Measurements from ENCODE around the gene NEK7. TPM values are rescaled to one million over a fixed set of nuclear protein-coding genes. Genes with fewer than 3 reads are reported as not detected.

The NEK7 gene
- total RNA-seq, 4 donors from 2014 or later, result 45.7 to 75.7 (median 53.5) TPM

GRCh38 chr1:198238121-198238520 is 81.3 kb downstream of the NEK7 start:
- TF ChIP-seq CTCF (IDR thresholded peaks at IDR 0.05) (no peak), EP300 (IDR thresholded peaks at IDR 0.05) (no peak), POLR2AphosphoS5 (IDR thresholded peaks at IDR 0.05) (no peak), POLR2A (IDR thresholded peaks at IDR 0.05) (no peak)
- no peak overlapping the region for H3K27ac ChIP-seq
- H3K9me3 ChIP-seq, result no peaks in the 10 kb centered on the region
- H3K4me3 ChIP-seq, result no peak overlapping the region
- 94% methylated on average over 2 of the region's 2 CpGs for WGBS
- no peak for DNase-seq (ENCODE audit: low spot score in 2 of 2)
- H3K4me1 ChIP-seq, result peaks cover 6% of the 10 kb centered on the region
- H3K27me3 ChIP-seq, result no peaks in the 10 kb centered on the region
- H3K36me3 ChIP-seq, result peaks cover 12% of the 10 kb centered on the region

- Histone ChIP-seq H3K4me1 (no peaks in the 10 kb centered on the region), H3K27ac (no peak overlapping the region), H3K4me3 (no peak overlapping the region), H3K27me3 (no peaks in the 10 kb centered on the region), H3K9me3 (no peaks in the 10 kb centered on the region), H3K36me3 (peaks cover 7% of the 10 kb centered on the region)
- DNase-seq (ENCODE audit: low spot score in 2 of 2), result no peak
- WGBS, result 44% methylated on average over 2 of the region's 2 CpGs
- TF ChIP-seq CTCF (IDR thresholded peaks at IDR 0.05) (no peak), EP300 (IDR thresholded peaks at IDR 0.05) (no peak), POLR2A (IDR thresholded peaks at IDR 0.05) (no peak), POLR2AphosphoS5 (IDR thresholded peaks at IDR 0.05) (no peak)
Observed at GRCh38 chr1:198241553-198241952, 84.8 kb downstream of the NEK7 start.

GRCh38 chr1:198244772-198245171 is 88.0 kb downstream of the NEK7 start:
- TF ChIP-seq POLR2A (IDR thresholded peaks at IDR 0.05) (no peak), EP300 (IDR thresholded peaks at IDR 0.05) (no peak), POLR2AphosphoS5 (IDR thresholded peaks at IDR 0.05) (no peak), CTCF (IDR thresholded peaks at IDR 0.05) (no peak)
- no peaks in the 10 kb centered on the region for H3K36me3 ChIP-seq
- no peak for DNase-seq (ENCODE audit: low spot score in 2 of 2)
- no peaks in the 10 kb centered on the region for H3K27me3 ChIP-seq
- no peaks in the 10 kb centered on the region for H3K9me3 ChIP-seq
- no peaks in the 10 kb centered on the region for H3K4me1 ChIP-seq
- H3K4me3 ChIP-seq, result no peak overlapping the region
- H3K27ac ChIP-seq, result no peak overlapping the region

- H3K27ac ChIP-seq, result no peak overlapping the region
- no peaks in the 10 kb centered on the region for H3K9me3 ChIP-seq
- H3K4me3 ChIP-seq, result no peak overlapping the region
- WGBS, result 96% methylated on average over 2 of the region's 2 CpGs
- TF ChIP-seq EP300 (IDR thresholded peaks at IDR 0.05), result no peak
- TF ChIP-seq POLR2A (IDR thresholded peaks at IDR 0.05), result no peak
- TF ChIP-seq CTCF (IDR thresholded peaks at IDR 0.05), result no peak
- TF ChIP-seq POLR2AphosphoS5 (IDR thresholded peaks at IDR 0.05), result no peak
- no peak for DNase-seq (ENCODE audit: low spot score in 2 of 2)
- H3K36me3 ChIP-seq, result no peaks in the 10 kb centered on the region
- H3K27me3 ChIP-seq, result no peaks in the 10 kb centered on the region
- no peaks in the 10 kb centered on the region for H3K4me1 ChIP-seq
Observed at GRCh38 chr1:198245379-198245778, 88.6 kb downstream of the NEK7 start.

- Histone ChIP-seq H3K9me3 (no peaks in the 10 kb centered on the region), H3K4me1 (no peaks in the 10 kb centered on the region), H3K4me3 (no peak overlapping the region), H3K27ac (no peak overlapping the region), H3K27me3 (no peaks in the 10 kb centered on the region), H3K36me3 (no peaks in the 10 kb centered on the region)
- no peak for DNase-seq (ENCODE audit: low spot score in 2 of 2)
- 92% methylated on average over 7 of the region's 7 CpGs for WGBS
- TF ChIP-seq CTCF (IDR thresholded peaks at IDR 0.05) (no peak), EP300 (IDR thresholded peaks at IDR 0.05) (no peak), POLR2A (IDR thresholded peaks at IDR 0.05) (no peak), POLR2AphosphoS5 (IDR thresholded peaks at IDR 0.05) (no peak)
Observed at GRCh38 chr1:198246337-198246736, 89.5 kb downstream of the NEK7 start.

All from suprapubic skin (tissue), 4 donors.